T-helper 1 cell (primary cell): ENCODE data around the gene UBE2S.
"Not testable (repeated sequence)": the region's sequence is repeated elsewhere in the genome, so short reads cannot be mapped to it uniquely, and the experiment has no call there.

Source experiments
- DNase-seq, 5 donors: peaks; one replicate each; pipeline ENCODE4 v3.0.0-alpha.2; 2012 to 2020
- total RNA-seq, 4 donors: gene quantifications; one replicate each; lab custom pipeline; 2026; lab: John Stamatoyannopoulos, UW

Gene UBE2S
- 103 to 151 (median 122) reads per million in 4 donors for total RNA-seq

DNA sequence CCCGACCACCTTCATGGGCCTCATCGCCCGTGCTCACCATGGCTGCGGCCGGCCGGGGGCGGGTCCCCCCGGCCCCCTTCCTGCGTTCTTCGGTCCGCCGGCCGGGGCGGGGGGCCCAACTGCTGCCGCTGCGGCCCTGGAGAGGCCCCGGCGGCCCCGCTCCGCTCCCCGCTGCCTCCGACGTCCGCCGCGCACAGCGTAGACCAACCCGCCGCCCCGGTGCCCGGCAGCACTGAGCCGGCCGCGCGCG, at the start of gene UBE2S:
Gene UBE2S, minus strand, starts transcription at position 239 of the 250 bp plus-strand sequence. Its CDS starts 199 bp downstream, at position 40.
- not testable (repeated sequence) for DNase-seq

DNA sequence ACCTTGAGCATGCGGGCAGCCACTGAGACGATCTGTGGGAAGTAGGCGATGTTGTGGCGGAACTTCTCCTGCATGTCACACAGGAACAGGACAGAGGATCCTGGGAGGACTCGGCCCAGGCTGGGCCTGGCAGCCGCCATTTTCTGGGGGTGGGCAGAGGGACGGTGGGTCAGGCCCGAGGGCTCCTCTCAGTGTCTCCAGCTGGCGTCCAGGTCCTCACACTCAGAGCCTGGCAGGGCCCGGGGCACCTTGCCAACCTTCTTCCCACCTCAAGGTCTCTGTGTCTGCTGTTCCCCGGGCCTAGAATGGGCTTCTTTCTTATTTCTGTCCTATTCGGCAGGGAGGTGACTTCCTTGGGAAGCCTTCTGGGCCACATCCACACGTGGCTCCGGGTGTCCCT, 48.8 kb upstream of the UBE2S start:
- DNase-seq = no peak

- no peak for DNase-seq
Observed at GRCh38 chr19:55455576-55456235, 48.1 kb upstream of the UBE2S start.

GRCh38 chr19:55454787-55455243, 47.2 kb upstream of the UBE2S start:
- peak in 3 of 5 donors; percentile 28 to 41 (median 34) for DNase-seq

GRCh38 chr19:55453511-55454260, 46.1 kb upstream of the UBE2S start:
- DNase-seq = no peak

DNA sequence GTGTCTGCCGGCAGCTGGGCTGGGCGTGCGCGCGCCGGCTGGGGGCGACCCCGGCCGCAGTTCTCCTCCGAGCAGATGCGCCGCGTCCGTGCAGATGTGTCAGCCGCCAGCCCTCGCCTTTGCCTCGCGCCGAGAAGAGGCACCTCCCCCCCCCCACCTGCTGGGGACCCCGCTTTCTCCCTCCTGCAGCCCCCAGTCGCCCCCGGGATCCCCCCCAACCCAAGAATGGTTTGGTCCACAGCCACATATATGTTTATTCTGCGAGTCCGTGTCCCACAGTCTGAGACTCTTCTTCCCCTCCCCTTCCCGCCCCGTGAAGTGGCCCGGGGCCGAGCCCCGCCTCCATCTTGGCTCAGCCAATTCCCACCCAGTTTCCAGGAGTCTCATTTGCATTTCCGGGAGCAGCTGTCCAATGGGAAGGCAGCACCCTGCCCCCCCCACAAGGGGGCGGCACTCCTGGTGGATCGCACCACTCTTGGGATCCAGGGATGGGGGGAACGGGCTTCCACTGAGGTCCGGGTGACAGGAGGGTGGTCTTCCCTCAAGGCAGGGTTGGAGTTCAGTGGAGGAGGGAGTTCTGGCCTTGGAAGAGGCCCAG, 45.3 kb upstream of the UBE2S start:
- DNase-seq = peak in 2 of 5 donors; percentile 31 to 39

DNA sequence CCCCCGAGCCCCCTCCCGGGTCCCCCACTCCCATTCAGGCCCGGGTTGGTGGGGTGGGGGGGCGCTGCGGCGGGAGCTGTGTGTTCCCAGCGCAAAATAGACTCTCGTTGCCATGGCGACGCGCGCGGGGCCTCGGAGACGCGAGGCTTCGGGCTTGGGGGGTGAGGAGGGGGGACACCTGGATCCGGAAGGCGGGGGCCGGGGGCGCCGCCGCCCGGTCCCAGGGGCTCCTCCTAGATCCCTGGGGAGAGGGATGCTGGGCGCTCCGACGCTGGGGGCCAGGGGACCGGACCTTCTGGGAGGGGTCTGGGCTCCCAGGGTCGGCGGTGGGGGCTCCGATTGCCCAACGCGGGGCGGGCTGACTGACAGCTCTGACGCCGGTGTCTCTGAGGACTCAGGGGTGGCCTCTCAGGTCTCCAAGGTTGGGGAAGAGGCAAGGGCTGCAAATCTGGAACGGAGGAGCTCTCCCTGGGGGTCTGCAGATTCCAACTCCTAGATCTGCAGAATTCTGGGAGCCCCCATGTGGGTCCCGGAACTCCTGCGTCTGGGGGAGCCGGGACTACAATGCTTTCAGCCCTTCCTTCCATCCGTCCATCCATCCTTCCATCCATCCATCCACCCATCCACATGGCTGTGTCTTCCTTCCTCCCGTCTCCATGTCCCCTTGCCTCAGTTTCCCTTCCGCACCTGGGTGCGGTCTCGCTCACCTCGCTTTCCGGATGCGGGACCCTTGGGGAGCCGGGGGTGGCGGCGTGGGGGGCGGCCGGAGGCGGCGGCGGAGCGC, 44.6 kb upstream of the UBE2S start:
- peak in 1 of 5 donors; percentile 34 for DNase-seq

GRCh38 chr19:55451163-55451964, 43.8 kb upstream of the UBE2S start:
- DNase-seq = peak in 1 of 5 donors; percentile 22

DNA sequence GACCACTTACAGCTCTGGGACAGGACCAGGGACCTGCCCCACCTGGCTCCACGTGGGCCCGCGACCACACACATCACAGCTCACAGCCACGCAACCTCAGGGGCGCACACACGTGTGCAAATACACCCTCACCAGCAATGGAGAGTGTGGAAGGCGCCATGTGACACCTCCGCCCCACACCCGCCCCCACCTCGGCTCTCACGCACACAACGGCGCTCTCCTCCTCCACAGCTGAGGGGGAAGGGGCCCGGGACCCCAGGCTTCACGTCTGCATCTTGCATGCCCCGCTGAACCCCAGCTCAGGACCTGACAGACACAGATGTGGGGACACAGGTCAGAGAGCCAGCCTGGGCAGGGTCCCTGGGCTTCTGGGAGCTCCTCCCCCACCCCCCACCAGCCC, 41.9 kb upstream of the UBE2S start:
- DNase-seq = no peak

GRCh38 chr19:55448175-55448490, 40.5 kb upstream of the UBE2S start:
- not testable (repeated sequence) for DNase-seq

DNA sequence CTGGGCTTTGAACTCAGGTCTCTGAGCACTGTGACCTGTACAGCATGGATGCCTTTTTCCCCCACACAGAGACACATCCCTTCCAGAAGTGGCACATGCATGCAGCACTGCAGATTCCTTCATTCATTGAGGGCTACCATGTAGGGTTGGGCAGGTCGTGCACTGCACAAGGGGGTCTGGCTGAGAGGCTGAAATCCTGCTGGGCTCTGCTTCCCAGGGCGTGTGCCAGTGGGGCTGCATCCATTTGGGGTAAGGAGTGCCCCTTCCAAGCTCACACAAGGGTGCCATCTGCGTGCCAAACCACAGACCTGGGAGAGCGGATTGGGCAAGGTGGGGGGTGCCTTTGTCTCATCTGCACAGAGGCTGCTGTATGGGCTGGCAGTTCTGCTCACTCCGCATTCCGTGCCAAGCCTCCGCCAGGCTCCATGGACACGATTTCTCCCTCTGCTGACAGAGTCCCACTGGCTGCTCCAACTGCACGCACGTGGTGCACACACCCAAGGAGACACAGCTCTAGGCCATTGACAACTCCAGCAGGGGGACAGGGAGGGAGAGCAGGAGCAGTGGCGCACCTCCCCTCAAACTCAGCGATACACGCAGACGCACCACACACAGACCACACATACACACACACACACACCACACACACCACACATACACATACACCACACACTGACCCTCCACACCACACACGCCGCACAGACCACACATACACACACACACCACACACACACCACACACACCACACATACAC, 40.0 kb upstream of the UBE2S start:
- no peak for DNase-seq

DNA sequence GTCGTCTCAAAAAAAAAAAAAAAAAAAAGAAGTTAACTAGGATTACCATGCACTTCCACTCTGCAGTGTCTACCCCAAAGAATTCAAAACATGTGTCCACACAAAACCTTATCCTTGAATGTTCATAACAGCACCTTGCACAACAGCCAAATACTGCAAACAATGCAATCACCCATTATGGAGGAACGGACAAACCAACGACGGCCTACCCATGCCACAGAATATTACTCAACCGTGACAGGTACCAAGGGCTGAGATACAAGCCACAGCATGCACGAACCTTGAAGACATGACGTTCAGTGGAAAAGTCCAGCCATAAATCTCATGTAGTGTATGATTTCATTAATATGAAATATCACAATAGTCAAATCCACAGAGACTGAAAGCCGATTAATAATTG, 38.5 kb upstream of the UBE2S start:
- no peak for DNase-seq

- no peak for DNase-seq
Observed at GRCh38 chr19:55444646-55445045, 37.1 kb upstream of the UBE2S start.

GRCh38 chr19:55443824-55444480, 36.4 kb upstream of the UBE2S start:
- no peak for DNase-seq

GRCh38 chr19:55443045-55443823, 35.6 kb upstream of the UBE2S start, which contains the start of gene SHISA7:
SHISA7 (minus strand) TSS chr19:55443300; CDS start chr19:55442863, 437 bp downstream.
- DNase-seq = no peak

DNA sequence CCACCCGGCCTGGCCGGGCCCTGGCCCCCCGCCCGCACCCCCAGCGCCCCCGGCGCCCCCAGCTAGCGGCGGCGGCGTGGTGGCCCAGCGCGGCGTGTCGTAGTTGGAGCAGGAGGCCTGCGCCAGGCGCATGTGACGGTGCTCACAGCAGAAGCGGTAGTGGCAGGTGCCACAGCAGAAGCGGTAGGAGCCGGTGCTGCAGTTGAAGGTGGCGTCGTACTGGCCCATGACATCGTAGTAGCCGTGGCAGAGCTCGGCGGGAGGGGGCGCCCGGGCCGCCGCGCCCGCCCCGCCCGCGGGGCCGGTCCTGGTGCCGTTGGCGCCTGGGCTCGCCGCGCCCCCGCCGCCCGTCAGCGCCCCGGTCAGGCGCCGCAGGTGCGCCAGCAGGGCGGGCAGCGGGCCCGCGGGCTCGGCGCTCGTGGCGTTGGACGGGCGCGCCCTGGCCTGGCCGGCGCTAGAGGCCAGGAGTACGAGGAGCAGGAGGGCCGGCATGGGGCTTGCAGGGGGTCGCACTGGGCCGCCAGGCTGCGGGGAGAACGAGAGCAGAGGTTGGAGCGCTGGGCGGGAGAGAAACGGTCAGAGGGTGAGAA, 34.9 kb upstream of the UBE2S start:
- no peak for DNase-seq

- no peak for DNase-seq
Observed at GRCh38 chr19:55441692-55442321, 34.2 kb upstream of the UBE2S start.

GRCh38 chr19:55441319-55441691, 33.7 kb upstream of the UBE2S start:
- DNase-seq = no peak

- DNase-seq = no peak
Observed at GRCh38 chr19:55440411-55441105, 33.0 kb upstream of the UBE2S start.
